Sigmoid colon (tissue), 7 donors: Measurements from ENCODE around the gene CDO1. TPM values are rescaled to one million over a fixed set of nuclear protein-coding genes. Genes with fewer than 3 reads are reported as not detected.

Experiments
- DNase-seq: peaks from one replicate; pipeline ENCODE4 v3.0.0-alpha.2; 2019
- H3K27ac ChIP-seq, 4 donors: fragments of 200-600 bp; sonication (generic); one replicate each; pipeline ENCODE4 v1.5.1; 2016 to 2019; ENCODE audit warnings: mild to moderate bottlenecking in 1 of 4
- H3K27me3 ChIP-seq, 3 donors: fragments of 200-600 bp; sonication (generic); one replicate each; pipeline ENCODE4 v1.5.1; 2019; ENCODE audit warnings: mild to moderate bottlenecking in 1 of 3
- H3K36me3 ChIP-seq, 4 donors: fragments of 200-600 bp; sonication (generic); one replicate each; pipeline ENCODE4 v1.5.1; 2016 to 2019
- H3K4me1 ChIP-seq, 4 donors: fragments of 200-600 bp; sonication (generic); one replicate each; pipeline ENCODE4 v1.5.1; 2017 to 2019
- H3K4me3 ChIP-seq, 4 donors: fragments of 200-600 bp; sonication (generic); one replicate each; pipeline ENCODE4 v1.5.1; 2017 to 2019; ENCODE audit warnings: mild to moderate bottlenecking in 2 of 4, moderate library complexity in 1 of 4
- H3K9me3 ChIP-seq, 4 donors: fragments of 200-600 bp in 3 of 4; sonication (generic) in 3 of 4; one replicate each; pipeline versions ENCODE4 v1.5.1 to v1.6.1; 2013 to 2019
- CTCF ChIP-seq, 4 experiments: fragments of 450-650 bp in 3 of 4; fragments of 200-600 bp in 1 of 4; IDR thresholded peaks; one replicate each; pipeline ENCODE4 v1.5.1; 2016 to 2019; ENCODE audit warnings: antibody characterized with exemption in 4 of 4, mild to moderate bottlenecking in 3 of 4, moderate library complexity in 2 of 4
- EP300 ChIP-seq, 4 donors: sonication (generic); formaldehyde crosslinking; IDR thresholded peaks; one replicate each; pipeline ENCODE4 v1.6.1; 2017; ENCODE audit warnings: antibody characterized with exemption in 4 of 4
- POLR2A ChIP-seq, 2 donors: fragments of 450-650 bp; IDR thresholded peaks; one replicate each; pipeline ENCODE4 v1.6.1; 2016; ENCODE audit warnings: antibody characterized with exemption in 2 of 2, mild to moderate bottlenecking in 2 of 2, moderate library complexity in 2 of 2
- POLR2AphosphoS5 ChIP-seq, 4 donors: sonication (generic); formaldehyde crosslinking; IDR thresholded peaks; one replicate each; pipeline ENCODE4 v1.6.1; 2017; ENCODE audit warnings: antibody characterized with exemption in 4 of 4
- WGBS, 2 donors: extraction: QIAGEN DNeasy Blood & Tissue Kit; methylation state at CpG; one replicate each; pipeline ENCODE4 v1.1.7; 2013; 5-methylcytosine and 5-hydroxymethylcytosine counted together
- intact Hi-C: fragments of 100-400 bp; cut with DNase I; formaldehyde crosslinking; loops from one replicate; pipeline ENCODE4 v1.15.1; 2023
- polyA plus RNA-seq, 3 donors: library from polyadenylated mRNA; stranded (reverse); fragments of 200-250 nt; gene quantifications; one replicate each; pipeline ENCODE4 v1.2.3, GENCODE V29; 2013
- total RNA-seq, 4 donors: library from RNA; depleted of rRNA; stranded (reverse); fragments of >200 nt; gene quantifications; one replicate each; pipeline ENCODE4 v1.1.0, GENCODE V29; 2016
- donor health status: healthy with polysubstance abuse.
- donor health status: Bipolar disorder and iron deficiency.
- donor health status: healthy.

Gene CDO1
- total and polyA plus RNA-seq, 7 donors = 5.4 to 21.4 (median 18.2) TPM; not detected in 1

GRCh38 chr5:115776989-115777388 lies 39.5 kb downstream of the CDO1 start:
- H3K27me3 ChIP-seq = no peaks in the 10 kb centered on the region
- no peaks in the 10 kb centered on the region for H3K36me3 ChIP-seq
- intact Hi-C loops = no loop called here
- no peaks in the 10 kb centered on the region for H3K9me3 ChIP-seq
- H3K4me3 ChIP-seq = no peak overlapping the region
- TF ChIP-seq CTCF (IDR thresholded peaks at IDR 0.05) (no peak), EP300 (IDR thresholded peaks at IDR 0.05) (no peak), POLR2AphosphoS5 (IDR thresholded peaks at IDR 0.05) (no peak), POLR2A (IDR thresholded peaks at IDR 0.05) (no peak)
- WGBS, 2 donors = 88 to 92% methylated on average over 3 of the region's 3 CpGs
- H3K4me1 ChIP-seq = no peaks in the 10 kb centered on the region
- H3K27ac ChIP-seq = no peak overlapping the region
- DNase-seq = no peak

- 58 to 72% methylated on average over 4 of the region's 4 CpGs for WGBS, 2 donors
- Histone ChIP-seq H3K27me3 (no peaks in the 10 kb centered on the region), H3K36me3 (no peaks in the 10 kb centered on the region), H3K4me1 (no peaks in the 10 kb centered on the region), H3K9me3 (no peaks in the 10 kb centered on the region), H3K27ac (no peak overlapping the region), H3K4me3 (no peak overlapping the region)
- TF ChIP-seq CTCF (IDR thresholded peaks at IDR 0.05) (no peak), EP300 (IDR thresholded peaks at IDR 0.05) (no peak), POLR2AphosphoS5 (IDR thresholded peaks at IDR 0.05) (no peak), POLR2A (IDR thresholded peaks at IDR 0.05) (no peak)
- DNase-seq = no peak
- intact Hi-C loops = no loop called here
These were observed 40.5 kb downstream of the CDO1 start for GRCh38 chr5:115775999-115776398.

- Histone ChIP-seq H3K27me3 (no peaks in the 10 kb centered on the region), H3K4me1 (no peaks in the 10 kb centered on the region), H3K36me3 (no peaks in the 10 kb centered on the region), H3K9me3 (no peaks in the 10 kb centered on the region), H3K4me3 (no peak overlapping the region), H3K27ac (no peak overlapping the region)
- DNase-seq = peak; percentile 65
- no peak for TF ChIP-seq POLR2A (IDR thresholded peaks at IDR 0.05)
- no peak for TF ChIP-seq EP300 (IDR thresholded peaks at IDR 0.05)
- no peak for TF ChIP-seq CTCF (IDR thresholded peaks at IDR 0.05)
- TF ChIP-seq POLR2AphosphoS5 (IDR thresholded peaks at IDR 0.05) = no peak
- intact Hi-C loops = no loop called here
- WGBS, 2 donors = 78 to 83% methylated on average over 3 of the region's 3 CpGs
These were observed 41.8 kb downstream of the CDO1 start for GRCh38 chr5:115774684-115775083.

GRCh38 chr5:115772731-115773475 lies 43.6 kb downstream of the CDO1 start:
- Histone ChIP-seq H3K4me1 (no peaks in the 10 kb centered on the region), H3K36me3 (no peaks in the 10 kb centered on the region), H3K27ac (no peak overlapping the region), H3K9me3 (no peaks in the 10 kb centered on the region), H3K27me3 (no peaks in the 10 kb centered on the region), H3K4me3 (no peak overlapping the region)
- WGBS, 2 donors = 64 to 76% methylated on average over 2 of the region's 2 CpGs
- no peak for DNase-seq
- TF ChIP-seq EP300 (IDR thresholded peaks at IDR 0.05) = no peak
- TF ChIP-seq POLR2A (IDR thresholded peaks at IDR 0.05) = no peak
- no peak for TF ChIP-seq CTCF (IDR thresholded peaks at IDR 0.05)
- no peak for TF ChIP-seq POLR2AphosphoS5 (IDR thresholded peaks at IDR 0.05)
- intact Hi-C loops = no loop called here

GRCh38 chr5:115770466-115770865 lies 46.0 kb downstream of the CDO1 start:
- intact Hi-C loops = no loop called here

More at GRCh38 chr5:115770466-115770865, 46.0 kb downstream of the CDO1 start:
- DNase-seq = no peak
- Histone ChIP-seq H3K4me3 (no peak overlapping the region), H3K27ac (no peak overlapping the region), H3K4me1 (no peaks in the 10 kb centered on the region), H3K36me3 (no peaks in the 10 kb centered on the region), H3K27me3 (no peaks in the 10 kb centered on the region), H3K9me3 (no peaks in the 10 kb centered on the region)
- no peak for TF ChIP-seq POLR2A (IDR thresholded peaks at IDR 0.05)
- TF ChIP-seq CTCF (IDR thresholded peaks at IDR 0.05) = no peak
- TF ChIP-seq EP300 (IDR thresholded peaks at IDR 0.05) = no peak
- no peak for TF ChIP-seq POLR2AphosphoS5 (IDR thresholded peaks at IDR 0.05)
- 56 to 60% methylated on average over 11 of the region's 11 CpGs for WGBS, 2 donors
